HepG2 (cell line): Measurements from ENCODE around the gene EGFL8. TPM values are rescaled to one million over a fixed set of nuclear protein-coding genes. Genes with fewer than 3 reads are reported as not detected.

ENCODE experiments used
- CENPX ChIP-seq: sonication (generic); formaldehyde crosslinking; IDR thresholded peaks from 2 replicates; pipeline ENCODE4 v1.9.0; 2021; ENCODE audit warnings: mild to moderate bottlenecking, missing genetic modification reagents, moderate library complexity
- KDM5A ChIP-seq: fragments of 200-600 bp; sonication (generic); IDR thresholded peaks from 2 replicates; pipeline ENCODE4 v1.7.0; 2018; ENCODE audit warnings: antibody characterized with exemption, mild to moderate bottlenecking, low read length, borderline replicate concordance
- MATR3 ChIP-seq: sonication (generic); formaldehyde crosslinking; IDR thresholded peaks from 2 replicates; pipeline ENCODE4 v1.4.0; 2020; ENCODE audit warnings: missing genetic modification reagents
- MLLT10 ChIP-seq: sonication (generic); formaldehyde crosslinking; IDR thresholded peaks from 2 replicates; pipeline ENCODE4 v1.4.0; 2020; ENCODE audit warnings: missing genetic modification reagents
- RBFOX2 ChIP-seq: fragments of 200-400 bp; formaldehyde crosslinking; IDR thresholded peaks from 2 replicates; pipeline ENCODE4 v1.6.1; 2017; ENCODE audit warnings: low read depth, mild to moderate bottlenecking, low read length
- RERE ChIP-seq: IDR thresholded peaks from 2 replicates; pipeline ENCODE4 v1.6.1; 2016; ENCODE audit warnings: low read depth, missing genetic modification reagents, missing compliant biosample characterization
- SMAD9 ChIP-seq: sonication (generic); formaldehyde crosslinking; IDR thresholded peaks from 2 replicates; pipeline ENCODE4 v1.5.1; 2020; ENCODE audit warnings: mild to moderate bottlenecking, missing genetic modification reagents
- U2AF2 ChIP-seq: fragments of 200-400 bp; formaldehyde crosslinking; IDR thresholded peaks from 2 replicates; pipeline ENCODE4 v1.6.1; 2017; ENCODE audit warnings: low read depth, mild to moderate bottlenecking, low read length
- ZBED4 ChIP-seq: sonication (generic); formaldehyde crosslinking; IDR thresholded peaks from 2 replicates; pipeline ENCODE4 v1.4.0; 2020; ENCODE audit warnings: missing genetic modification reagents, borderline replicate concordance
- ZBTB1 ChIP-seq: sonication (generic); formaldehyde crosslinking; IDR thresholded peaks from 2 replicates; pipeline ENCODE4 v1.4.0; 2020; ENCODE audit warnings: missing genetic modification reagents, borderline replicate concordance
- polyA plus RNA-seq, 8 experiments: library from polyadenylated mRNA; depleted of rRNA in 3 of 8; stranded (reverse) in 7 of 8; unstranded in 1 of 8; fragments of >200 nt; fragmentation: Illumina TruSeq in 4 of 8; extraction: Trizol in 4 of 8; gene quantifications; 2 replicates each; pipeline versions ENCODE4 v1.2.1 to v1.2.3, GENCODE V29; 2011 to 2016; ENCODE audit warnings: low read depth in 4 of 8, missing spikeins in 1 of 8, mixed read lengths in 1 of 8; ENCODE audit not compliant: insufficient read depth in 1 of 8
- total RNA-seq, 5 experiments: library from RNA; depleted of rRNA; stranded (reverse); fragments of >200 nt; fragmentation: Illumina TruSeq; extraction: Trizol; gene quantifications; 2 replicates each; pipeline ENCODE4 v1.2.3, GENCODE V29; 2016; ENCODE audit warnings: low read depth in 1 of 5
- TF ChIP-seq, protein P1 (sequence below): sonication (generic); formaldehyde crosslinking; IDR thresholded peaks from 2 replicates; pipeline ENCODE4 v1.4.0; 2020; ENCODE audit warnings: missing genetic modification reagents

Gene EGFL8
- total and polyA plus RNA-seq, 2 of the 13 experiments (the other 11 are each of a cell fraction or from before 2014, with no cell fraction given), result 10.0 to 11.5 TPM

GRCh38 chr6:32178547-32179440 lies 14.4 kb downstream of the EGFL8 start (continued):
- TF ChIP-seq, protein P1, sequence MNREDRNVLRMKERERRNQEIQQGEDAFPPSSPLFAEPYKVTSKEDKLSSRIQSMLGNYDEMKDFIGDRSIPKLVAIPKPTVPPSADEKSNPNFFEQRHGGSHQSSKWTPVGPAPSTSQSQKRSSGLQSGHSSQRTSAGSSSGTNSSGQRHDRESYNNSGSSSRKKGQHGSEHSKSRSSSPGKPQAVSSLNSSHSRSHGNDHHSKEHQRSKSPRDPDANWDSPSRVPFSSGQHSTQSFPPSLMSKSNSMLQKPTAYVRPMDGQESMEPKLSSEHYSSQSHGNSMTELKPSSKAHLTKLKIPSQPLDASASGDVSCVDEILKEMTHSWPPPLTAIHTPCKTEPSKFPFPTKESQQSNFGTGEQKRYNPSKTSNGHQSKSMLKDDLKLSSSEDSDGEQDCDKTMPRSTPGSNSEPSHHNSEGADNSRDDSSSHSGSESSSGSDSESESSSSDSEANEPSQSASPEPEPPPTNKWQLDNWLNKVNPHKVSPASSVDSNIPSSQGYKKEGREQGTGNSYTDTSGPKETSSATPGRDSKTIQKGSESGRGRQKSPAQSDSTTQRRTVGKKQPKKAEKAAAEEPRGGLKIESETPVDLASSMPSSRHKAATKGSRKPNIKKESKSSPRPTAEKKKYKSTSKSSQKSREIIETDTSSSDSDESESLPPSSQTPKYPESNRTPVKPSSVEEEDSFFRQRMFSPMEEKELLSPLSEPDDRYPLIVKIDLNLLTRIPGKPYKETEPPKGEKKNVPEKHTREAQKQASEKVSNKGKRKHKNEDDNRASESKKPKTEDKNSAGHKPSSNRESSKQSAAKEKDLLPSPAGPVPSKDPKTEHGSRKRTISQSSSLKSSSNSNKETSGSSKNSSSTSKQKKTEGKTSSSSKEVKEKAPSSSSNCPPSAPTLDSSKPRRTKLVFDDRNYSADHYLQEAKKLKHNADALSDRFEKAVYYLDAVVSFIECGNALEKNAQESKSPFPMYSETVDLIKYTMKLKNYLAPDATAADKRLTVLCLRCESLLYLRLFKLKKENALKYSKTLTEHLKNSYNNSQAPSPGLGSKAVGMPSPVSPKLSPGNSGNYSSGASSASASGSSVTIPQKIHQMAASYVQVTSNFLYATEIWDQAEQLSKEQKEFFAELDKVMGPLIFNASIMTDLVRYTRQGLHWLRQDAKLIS (CRISPR knock-in tag), result no peak
- TF ChIP-seq RERE, result no peak
- TF ChIP-seq MATR3 (CRISPR knock-in tag), result no peak
- no peak for TF ChIP-seq CENPX (CRISPR knock-in tag)
- TF ChIP-seq ZBED4 (CRISPR knock-in tag), result no peak
- no peak for TF ChIP-seq SMAD9 (CRISPR knock-in tag)
- no peak for TF ChIP-seq MLLT10 (CRISPR knock-in tag)
- TF ChIP-seq U2AF2, result no peak
- peak; percentile 84 for TF ChIP-seq KDM5A
- no peak for TF ChIP-seq ZBTB1 (CRISPR knock-in tag)
- TF ChIP-seq RBFOX2, result 0 out of 2 replicates have a peak, but pooled peaks have one; percentile 24
